Bronchus fibroblast of lung (primary cell): Measurements from ENCODE around the gene TACC2. TPM values are rescaled to one million over a fixed set of nuclear protein-coding genes. Genes with fewer than 3 reads are reported as not detected.

Source experiments
- total RNA-seq: library from RNA; depleted of rRNA; stranded (reverse); fragments of >200 nt; gene quantifications from 2 replicates; pipeline ENCODE4 v1.2.3, GENCODE V29; 2015

The TACC2 gene, protein sequence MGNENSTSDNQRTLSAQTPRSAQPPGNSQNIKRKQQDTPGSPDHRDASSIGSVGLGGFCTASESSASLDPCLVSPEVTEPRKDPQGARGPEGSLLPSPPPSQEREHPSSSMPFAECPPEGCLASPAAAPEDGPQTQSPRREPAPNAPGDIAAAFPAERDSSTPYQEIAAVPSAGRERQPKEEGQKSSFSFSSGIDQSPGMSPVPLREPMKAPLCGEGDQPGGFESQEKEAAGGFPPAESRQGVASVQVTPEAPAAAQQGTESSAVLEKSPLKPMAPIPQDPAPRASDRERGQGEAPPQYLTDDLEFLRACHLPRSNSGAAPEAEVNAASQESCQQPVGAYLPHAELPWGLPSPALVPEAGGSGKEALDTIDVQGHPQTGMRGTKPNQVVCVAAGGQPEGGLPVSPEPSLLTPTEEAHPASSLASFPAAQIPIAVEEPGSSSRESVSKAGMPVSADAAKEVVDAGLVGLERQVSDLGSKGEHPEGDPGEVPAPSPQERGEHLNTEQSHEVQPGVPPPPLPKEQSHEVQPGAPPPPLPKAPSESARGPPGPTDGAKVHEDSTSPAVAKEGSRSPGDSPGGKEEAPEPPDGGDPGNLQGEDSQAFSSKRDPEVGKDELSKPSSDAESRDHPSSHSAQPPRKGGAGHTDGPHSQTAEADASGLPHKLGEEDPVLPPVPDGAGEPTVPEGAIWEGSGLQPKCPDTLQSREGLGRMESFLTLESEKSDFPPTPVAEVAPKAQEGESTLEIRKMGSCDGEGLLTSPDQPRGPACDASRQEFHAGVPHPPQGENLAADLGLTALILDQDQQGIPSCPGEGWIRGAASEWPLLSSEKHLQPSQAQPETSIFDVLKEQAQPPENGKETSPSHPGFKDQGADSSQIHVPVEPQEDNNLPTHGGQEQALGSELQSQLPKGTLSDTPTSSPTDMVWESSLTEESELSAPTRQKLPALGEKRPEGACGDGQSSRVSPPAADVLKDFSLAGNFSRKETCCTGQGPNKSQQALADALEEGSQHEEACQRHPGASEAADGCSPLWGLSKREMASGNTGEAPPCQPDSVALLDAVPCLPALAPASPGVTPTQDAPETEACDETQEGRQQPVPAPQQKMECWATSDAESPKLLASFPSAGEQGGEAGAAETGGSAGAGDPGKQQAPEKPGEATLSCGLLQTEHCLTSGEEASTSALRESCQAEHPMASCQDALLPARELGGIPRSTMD (N-terminal part only)
- 7.3 and 10.8 TPM in 2 replicates for total RNA-seq

DNA sequence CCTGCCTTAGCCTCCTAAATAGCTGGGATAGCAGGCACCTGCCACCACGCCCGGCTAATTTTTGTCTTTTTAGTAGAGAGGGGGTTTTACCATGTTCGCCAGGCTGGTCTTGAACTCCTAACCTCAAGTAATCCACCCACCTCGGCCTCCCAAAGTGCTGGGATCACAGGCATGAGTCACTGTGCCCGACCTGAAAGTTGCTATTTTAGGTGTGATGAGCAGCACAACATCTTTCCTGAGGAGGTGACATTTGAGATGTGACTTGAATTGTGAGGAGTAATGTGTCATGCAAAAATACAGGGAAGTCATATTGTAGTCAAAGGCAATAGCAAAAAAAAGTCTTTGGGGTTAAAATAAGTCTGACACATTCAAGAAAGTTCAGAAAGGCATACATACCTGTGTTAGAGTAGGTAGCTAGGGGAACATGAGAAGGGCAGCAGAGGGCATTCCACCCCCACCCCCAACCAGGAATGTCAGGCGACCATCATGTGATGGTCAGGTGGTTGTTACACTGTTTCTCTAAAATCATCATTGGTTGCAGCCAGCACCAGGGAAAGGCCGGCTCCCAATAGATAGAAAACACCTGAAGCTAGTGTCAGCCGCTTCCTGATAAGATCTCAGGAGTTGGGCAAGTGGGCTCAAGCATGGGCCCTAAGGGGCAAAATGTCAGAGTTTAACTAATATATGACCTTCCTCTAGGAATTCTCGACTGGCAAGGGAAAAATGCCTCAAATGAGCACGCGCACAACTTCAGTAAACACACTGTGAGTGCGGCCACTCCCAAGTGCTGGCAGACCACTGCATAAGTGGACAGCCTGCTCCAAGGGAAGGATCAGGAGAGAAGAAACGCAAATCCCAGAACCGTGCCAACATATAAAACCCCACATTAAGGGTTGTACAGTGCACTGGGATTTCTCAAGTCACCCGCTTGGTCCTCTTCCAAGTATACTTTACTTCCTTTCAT lies at the start of gene TACC2:
TACC2 (plus strand) TSS at position 803 of the 964 bp plus-strand sequence. CDS start 32,819 bp downstream, outside the sequence.

DNA sequence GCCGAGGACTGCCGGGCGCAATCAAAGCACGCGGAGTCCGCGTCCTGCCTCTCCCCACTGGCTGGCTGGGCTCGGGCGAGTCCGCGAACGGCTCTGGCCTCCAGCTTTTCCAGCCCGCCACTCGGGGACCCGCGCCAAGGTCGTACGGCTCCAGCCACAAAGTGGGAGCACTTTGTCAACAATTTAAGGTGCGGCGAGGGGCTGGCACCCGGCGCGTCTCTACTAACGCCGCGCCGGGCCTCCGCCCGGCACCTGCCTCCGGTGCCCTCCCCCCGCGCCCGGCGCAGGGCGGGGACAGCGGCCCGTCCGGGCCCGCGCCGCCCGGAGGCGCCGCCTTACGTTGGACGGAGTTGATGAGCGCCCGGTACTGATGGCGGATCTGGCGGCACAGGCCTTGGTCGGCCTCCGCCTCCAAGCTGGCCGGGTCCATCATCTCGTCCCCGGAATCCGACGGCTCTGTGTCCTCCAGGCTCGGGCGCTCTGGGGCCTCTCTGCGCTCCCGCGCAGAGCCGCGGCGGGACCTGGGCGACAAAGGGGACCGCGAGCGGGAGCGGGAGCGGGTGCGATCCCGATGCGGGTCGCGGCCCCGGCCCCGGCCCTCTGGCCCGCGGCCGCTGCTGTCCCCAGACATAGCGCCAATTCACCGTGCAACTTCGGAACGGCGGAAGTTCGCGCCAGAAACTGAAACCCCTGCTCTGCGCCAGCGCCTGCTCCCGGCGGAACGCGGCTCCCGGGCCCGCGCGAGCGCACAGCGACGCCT lies 14.2 kb upstream of the TACC2 start, which contains the start of gene NSMCE4A:
NSMCE4A (minus strand) TSS at position 683 of the 760 bp plus-strand sequence; CDS start at position 631, 52 bp downstream.

DNA sequence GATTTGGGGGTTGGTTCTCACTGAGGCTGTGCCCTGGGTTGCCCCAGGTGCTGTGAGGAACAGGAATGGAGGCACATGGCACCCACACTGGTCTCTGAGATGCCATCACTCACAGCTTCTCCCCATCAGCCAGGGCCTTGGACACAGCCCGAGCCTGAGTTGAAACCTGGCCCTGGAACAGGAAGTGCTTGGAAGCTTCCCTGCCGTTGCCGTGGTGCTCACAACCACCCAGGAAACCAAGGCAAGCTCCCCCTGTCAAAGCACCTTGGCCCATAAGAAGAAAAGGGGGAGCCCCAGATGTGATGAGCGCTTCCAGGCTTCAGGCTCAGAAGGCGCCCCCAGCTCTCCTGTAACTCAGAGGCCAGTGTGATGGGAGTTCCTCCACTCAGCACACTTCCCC lies 282.1 kb downstream of the TACC2 start, which contains the start of gene BTBD16:
BTBD16 (plus strand) TSS at position 221 of the 400 bp plus-strand sequence. CDS start 3,786 bp downstream, outside the sequence.

Other genes with a start within 250 kb of the TACC2 start
- gene ATE1, start 61.1 kb upstream of the TACC2 start, total RNA-seq = 9.2 and 9.6 TPM in 2 replicates
- gene NSMCE4A, start 13.9 kb upstream of the TACC2 start, total RNA-seq = 55.7 and 64.7 TPM in 2 replicates